Neural cell (in vitro differentiated cells): ENCODE measurements around the gene PAQR9.

ENCODE experiments used
- EP300 ChIP-seq: fragments of 450-650 bp; conservative IDR thresholded peaks from 2 replicates; pipeline ENCODE4 v1.6.1; 2014; ENCODE audit warnings: antibody characterized with exemption, mild to moderate bottlenecking, moderate library complexity; ENCODE audit not compliant: poor library complexity, severe bottlenecking
- MXI1 ChIP-seq: fragments of 450-650 bp; conservative IDR thresholded peaks from 2 replicates; pipeline ENCODE4 v1.6.1; 2014; ENCODE audit warnings: antibody characterized with exemption, mild to moderate bottlenecking; ENCODE audit not compliant: poor library complexity, severe bottlenecking
- POLR2AphosphoS5 ChIP-seq: IDR thresholded peaks from 2 replicates; pipeline ENCODE4 v1.6.1; 2012
- RAD21 ChIP-seq: fragments of 450-650 bp; conservative IDR thresholded peaks from 2 replicates; pipeline ENCODE4 v1.6.1; 2014; ENCODE audit warnings: antibody characterized with exemption, mild to moderate bottlenecking, moderate library complexity
- TF ChIP-seq, protein P1 (sequence below): fragments of 450-650 bp; IDR thresholded peaks from 2 replicates; pipeline ENCODE4 v1.5.1; 2014; ENCODE audit warnings: antibody characterized with exemption, mild to moderate bottlenecking, moderate library complexity; ENCODE audit not compliant: poor library complexity, severe bottlenecking
- TF ChIP-seq, protein P2 (sequence below): IDR thresholded peaks from 2 replicates; pipeline ENCODE4 v1.6.1; 2012; ENCODE audit warnings: borderline replicate concordance

- no peak for TF ChIP-seq EP300
- TF ChIP-seq, protein P1, sequence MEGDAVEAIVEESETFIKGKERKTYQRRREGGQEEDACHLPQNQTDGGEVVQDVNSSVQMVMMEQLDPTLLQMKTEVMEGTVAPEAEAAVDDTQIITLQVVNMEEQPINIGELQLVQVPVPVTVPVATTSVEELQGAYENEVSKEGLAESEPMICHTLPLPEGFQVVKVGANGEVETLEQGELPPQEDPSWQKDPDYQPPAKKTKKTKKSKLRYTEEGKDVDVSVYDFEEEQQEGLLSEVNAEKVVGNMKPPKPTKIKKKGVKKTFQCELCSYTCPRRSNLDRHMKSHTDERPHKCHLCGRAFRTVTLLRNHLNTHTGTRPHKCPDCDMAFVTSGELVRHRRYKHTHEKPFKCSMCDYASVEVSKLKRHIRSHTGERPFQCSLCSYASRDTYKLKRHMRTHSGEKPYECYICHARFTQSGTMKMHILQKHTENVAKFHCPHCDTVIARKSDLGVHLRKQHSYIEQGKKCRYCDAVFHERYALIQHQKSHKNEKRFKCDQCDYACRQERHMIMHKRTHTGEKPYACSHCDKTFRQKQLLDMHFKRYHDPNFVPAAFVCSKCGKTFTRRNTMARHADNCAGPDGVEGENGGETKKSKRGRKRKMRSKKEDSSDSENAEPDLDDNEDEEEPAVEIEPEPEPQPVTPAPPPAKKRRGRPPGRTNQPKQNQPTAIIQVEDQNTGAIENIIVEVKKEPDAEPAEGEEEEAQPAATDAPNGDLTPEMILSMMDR: peak; percentile 80
- TF ChIP-seq RAD21: peak; percentile 78
- TF ChIP-seq, protein P2, sequence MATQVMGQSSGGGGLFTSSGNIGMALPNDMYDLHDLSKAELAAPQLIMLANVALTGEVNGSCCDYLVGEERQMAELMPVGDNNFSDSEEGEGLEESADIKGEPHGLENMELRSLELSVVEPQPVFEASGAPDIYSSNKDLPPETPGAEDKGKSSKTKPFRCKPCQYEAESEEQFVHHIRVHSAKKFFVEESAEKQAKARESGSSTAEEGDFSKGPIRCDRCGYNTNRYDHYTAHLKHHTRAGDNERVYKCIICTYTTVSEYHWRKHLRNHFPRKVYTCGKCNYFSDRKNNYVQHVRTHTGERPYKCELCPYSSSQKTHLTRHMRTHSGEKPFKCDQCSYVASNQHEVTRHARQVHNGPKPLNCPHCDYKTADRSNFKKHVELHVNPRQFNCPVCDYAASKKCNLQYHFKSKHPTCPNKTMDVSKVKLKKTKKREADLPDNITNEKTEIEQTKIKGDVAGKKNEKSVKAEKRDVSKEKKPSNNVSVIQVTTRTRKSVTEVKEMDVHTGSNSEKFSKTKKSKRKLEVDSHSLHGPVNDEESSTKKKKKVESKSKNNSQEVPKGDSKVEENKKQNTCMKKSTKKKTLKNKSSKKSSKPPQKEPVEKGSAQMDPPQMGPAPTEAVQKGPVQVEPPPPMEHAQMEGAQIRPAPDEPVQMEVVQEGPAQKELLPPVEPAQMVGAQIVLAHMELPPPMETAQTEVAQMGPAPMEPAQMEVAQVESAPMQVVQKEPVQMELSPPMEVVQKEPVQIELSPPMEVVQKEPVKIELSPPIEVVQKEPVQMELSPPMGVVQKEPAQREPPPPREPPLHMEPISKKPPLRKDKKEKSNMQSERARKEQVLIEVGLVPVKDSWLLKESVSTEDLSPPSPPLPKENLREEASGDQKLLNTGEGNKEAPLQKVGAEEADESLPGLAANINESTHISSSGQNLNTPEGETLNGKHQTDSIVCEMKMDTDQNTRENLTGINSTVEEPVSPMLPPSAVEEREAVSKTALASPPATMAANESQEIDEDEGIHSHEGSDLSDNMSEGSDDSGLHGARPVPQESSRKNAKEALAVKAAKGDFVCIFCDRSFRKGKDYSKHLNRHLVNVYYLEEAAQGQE: no peak
- no peak for TF ChIP-seq POLR2AphosphoS5
- TF ChIP-seq MXI1: no peak
Measured at GRCh38 chr3:142987080-142987700, 23.7 kb upstream of the PAQR9 start.
